Vagina (tissue), 2 donors: ENCODE measurements around the gene PHKA2.

Source experiments
- CTCF ChIP-seq, 3 experiments: fragments of 450-650 bp in 2 of 3; fragments of 200-600 bp in 1 of 3; sonication (generic) in 1 of 3; IDR thresholded peaks; one replicate each; pipeline ENCODE4 v1.5.1; 2017 to 2019; ENCODE audit warnings: antibody characterized with exemption in 3 of 3, mild to moderate bottlenecking in 2 of 3, moderate library complexity in 2 of 3
- POLR2A ChIP-seq, 2 donors: fragments of 450-650 bp; IDR thresholded peaks; one replicate each; pipeline ENCODE4 v1.6.1; 2017; ENCODE audit warnings: antibody characterized with exemption in 2 of 2, mild to moderate bottlenecking in 2 of 2, moderate library complexity in 2 of 2
- POLR2AphosphoS5 ChIP-seq, 2 donors: sonication (generic); formaldehyde crosslinking; IDR thresholded peaks; one replicate each; pipeline ENCODE4 v1.9.0; 2017; ENCODE audit warnings: antibody characterized with exemption in 2 of 2, mild to moderate bottlenecking in 2 of 2, low read depth in 1 of 2; ENCODE audit not compliant: insufficient read depth in 1 of 2

GRCh38 chrX:18888281-18888680 lies 95.6 kb downstream of the PHKA2 start:
- no peak for TF ChIP-seq CTCF (IDR thresholded peaks at IDR 0.05)
- no peak for TF ChIP-seq POLR2AphosphoS5 (IDR thresholded peaks at IDR 0.05; ENCODE audit: insufficient read depth in 1 of 2, low read depth in 1 of 2)
- TF ChIP-seq POLR2A (IDR thresholded peaks at IDR 0.05) = no peak
